ENCODE results near the gene CBLC.

The CBLC gene

DNA sequence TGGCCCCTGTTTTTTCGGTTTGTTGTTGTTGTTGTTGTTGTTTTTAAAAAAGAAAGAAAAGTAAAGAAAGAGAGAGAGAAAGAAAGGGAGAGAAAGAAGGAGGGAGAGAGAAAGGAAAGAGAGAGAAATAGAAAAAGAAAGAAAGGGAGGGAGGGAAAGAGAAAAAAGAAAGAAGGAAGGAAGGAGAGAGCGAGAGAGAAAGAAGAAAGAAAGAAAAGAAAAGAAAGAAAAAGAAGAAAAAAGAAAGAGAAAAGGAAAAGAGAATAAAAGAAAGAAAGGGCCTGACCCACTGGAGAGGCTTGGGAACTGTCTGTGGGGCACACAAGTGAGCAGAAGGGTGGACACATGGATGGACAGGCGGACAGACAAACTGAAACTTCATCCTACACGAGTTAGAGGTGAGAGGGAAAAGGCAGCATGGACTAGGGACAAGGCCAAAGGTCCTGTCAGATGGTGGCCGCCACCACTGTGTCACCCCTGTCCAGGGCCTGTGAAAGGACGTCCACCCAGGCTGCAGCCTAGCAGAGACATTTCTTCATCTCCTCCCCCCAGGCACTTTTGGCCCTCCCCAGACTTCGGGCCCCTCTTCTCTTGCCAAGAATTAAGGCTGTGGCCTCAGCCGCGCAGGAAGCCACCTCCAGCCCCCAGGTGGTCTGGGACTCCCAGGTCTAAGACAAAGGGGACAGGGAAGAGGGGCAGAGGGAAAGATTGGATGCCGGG is 22.1 kb downstream of the CBLC start:
- no peak for DNase-seq (ENCODE audit: low read depth in 2 of 2)

DNA sequence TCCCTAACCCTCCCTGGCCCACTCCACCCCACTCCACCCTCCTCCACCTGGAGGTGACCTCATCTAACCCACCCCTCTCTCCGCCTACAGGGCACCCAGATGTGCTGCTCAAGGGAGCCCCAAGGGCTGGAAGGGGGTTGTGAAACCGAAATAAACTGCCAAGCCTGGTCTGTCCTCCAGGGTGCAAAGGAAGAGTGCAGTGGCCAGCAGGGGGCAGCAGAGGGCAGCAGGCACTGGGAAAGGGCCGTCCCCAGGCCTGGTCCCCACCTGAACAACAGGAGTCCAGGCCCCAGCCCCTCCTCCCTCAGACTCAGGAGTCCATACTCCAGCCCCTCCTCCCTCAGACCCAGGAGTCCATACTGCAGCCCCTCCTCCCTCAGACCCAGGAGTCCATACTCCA is 22.8 kb downstream of the CBLC start:
- DNase-seq (ENCODE audit: low read depth in 2 of 2) = peak; percentile 61 to 65

DNA sequence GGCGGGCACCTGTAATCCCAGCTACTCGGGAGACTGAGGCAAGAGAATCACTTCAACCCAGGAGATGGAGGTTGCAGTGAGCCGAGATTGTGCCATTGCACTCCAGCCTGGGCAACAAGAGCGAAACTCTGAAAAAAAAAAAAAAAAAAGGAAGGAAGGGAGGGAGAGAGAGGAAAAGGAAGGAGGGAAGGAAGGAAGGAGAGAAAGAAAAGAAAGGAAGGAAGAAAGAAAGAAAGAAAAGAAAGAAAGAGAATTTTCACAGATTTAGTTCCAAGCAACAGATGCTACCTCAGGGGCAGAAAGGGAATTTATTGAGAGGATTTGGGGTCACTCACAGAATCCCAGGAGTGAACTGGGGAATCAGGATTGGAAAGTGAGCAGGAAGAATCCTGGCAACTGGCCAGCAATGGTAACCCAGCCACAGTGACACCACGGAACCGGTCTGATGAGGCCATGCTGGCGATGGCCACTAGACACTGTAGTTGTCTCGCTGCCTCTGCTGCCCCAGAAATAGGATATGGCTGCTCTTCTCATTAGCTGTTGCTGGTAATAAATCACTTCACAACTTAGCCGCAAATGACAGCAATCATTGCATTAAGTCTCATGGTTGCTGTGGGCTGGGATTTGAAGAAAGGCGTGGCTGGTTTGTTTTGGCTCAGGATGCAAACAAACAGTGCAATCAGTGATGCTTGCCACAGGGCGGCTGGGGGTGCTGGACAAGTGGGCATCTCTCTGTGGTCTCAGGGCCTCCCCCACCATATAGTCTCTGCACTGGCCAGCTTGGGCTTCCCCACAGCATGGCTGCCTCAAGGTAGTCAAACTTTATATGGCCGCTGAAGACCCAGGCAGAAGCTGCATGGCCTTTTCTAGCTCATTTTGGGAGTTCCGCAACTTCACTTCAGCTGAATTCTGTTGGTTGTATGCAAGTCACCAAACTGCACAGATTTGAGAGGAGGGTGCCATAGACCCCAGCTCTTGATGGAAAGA is 26.0 kb downstream of the CBLC start:
- DNase-seq (ENCODE audit: low read depth in 2 of 2) = no peak

DNA sequence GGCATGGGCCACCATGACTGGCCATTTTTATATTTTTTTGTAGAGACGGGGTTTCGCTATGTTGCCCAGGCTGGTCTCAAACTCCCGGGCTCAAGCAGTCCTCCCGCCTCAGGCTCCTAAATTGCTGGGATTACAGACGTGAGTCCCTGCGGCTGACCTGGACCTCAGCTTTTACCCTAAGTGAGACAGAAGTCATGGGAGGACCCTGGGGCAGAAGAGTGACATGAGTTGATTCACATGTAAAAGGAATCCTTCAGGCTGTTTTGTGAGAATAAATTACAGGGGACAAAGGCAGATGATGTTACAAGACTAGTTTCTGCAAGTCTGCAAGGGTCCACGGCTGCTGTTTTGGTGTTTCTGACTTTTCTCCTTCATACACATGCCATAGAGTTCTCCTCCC is 28.6 kb downstream of the CBLC start:
- DNase-seq (ENCODE audit: low read depth in 2 of 2) = no peak

- no peak for DNase-seq (ENCODE audit: low read depth in 2 of 2)
These were observed 29.5 kb downstream of the CBLC start for GRCh38 chr19:44807162-44807561.

DNA sequence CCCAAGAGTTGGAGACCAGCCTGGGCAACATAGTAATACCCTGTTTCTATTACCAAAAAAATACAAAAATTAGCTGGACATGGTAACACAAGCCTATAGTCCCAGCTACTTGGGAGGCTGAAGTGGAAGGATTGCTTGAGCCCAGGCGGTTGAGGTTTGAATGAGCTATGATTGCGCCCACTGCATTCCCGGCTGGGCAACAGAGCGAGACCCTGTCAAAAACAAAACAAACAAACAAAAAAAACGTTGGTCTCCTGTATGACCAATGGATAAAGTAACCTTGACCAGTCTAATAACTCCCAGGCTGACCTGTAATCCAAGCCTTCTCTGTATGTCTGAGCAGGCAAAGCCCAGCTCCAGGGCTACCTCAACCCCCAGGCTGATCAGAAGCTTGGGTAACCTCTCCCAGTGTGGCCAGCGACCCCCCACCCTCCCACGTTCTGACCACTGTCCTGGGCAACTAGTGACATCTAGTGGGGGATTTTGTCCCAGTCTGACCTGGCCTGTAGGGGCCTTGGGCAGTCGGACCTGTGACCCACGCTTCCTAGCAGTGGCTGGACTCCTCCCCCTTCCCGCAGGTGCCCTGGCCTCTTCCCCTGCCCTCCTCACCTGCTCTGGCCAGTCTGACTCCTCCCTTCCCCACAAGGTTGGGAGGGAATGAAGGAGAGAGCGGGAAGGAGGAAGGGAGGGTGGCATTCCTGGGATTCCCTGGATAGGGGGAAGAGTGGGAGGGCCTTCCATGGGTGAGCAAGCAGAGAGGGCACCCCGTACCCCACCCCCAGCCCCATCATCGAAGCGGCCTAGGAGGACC is 30.2 kb downstream of the CBLC start:
- DNase-seq (ENCODE audit: low read depth in 2 of 2) = no peak

- DNase-seq (ENCODE audit: low read depth in 2 of 2) = no peak
These were observed 31.0 kb downstream of the CBLC start, which contains the start of gene BCAM for GRCh38 chr19:44808463-44809371. TSS of gene BCAM (plus strand) at chr19:44809103. CDS start at chr19:44809125, 22 bp downstream.

DNA sequence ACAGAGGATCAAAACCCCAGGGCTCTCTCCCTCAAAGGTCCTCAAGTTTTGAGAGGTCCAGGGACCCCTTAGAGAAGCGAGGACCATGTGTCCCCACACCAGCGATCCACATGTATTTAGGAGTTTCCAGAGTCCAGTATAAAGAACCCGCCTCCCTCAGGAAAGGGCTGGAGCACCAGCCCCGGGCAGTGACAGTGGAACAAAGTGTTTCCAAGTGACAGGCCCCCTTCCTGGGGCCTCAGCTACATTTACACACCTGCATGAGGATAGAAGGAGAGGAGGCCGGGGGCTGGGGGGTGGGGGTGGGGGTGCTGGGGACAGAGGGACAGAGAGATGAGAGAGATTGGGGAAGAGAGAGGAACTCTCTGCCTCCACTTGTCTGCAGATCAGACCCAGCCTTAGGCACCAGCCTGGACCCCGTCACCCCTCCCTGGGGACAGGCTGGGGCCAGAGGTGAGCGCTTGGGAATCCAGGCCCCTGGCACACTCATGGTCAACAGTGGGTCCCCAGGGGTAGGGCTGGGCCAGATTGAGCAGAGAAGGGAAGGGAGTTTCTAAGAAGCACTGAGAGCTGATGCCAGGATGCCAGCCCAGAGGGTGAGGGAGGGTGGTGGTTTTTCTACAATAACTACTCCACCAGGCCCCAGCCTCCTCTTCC is 32.0 kb downstream of the CBLC start:
- DNase-seq (ENCODE audit: low read depth in 2 of 2) = no peak

- no peak for DNase-seq (ENCODE audit: low read depth in 2 of 2)
These were observed 32.8 kb downstream of the CBLC start for GRCh38 chr19:44810234-44811121.

DNA sequence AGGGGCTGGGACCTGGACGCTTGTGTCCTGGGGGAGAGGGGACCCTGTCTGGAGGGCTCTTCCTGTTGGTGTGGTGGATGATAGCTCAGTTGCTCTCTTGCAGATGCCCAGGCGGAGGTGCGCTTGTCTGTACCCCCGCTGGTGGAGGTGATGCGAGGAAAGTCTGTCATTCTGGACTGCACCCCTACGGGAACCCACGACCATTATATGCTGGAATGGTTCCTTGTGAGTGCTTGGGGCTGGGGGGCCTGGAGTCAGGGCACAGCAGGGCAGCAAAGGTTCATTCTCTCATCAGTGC is 33.4 kb downstream of the CBLC start:
- DNase-seq (ENCODE audit: low read depth in 2 of 2) = no peak

DNA sequence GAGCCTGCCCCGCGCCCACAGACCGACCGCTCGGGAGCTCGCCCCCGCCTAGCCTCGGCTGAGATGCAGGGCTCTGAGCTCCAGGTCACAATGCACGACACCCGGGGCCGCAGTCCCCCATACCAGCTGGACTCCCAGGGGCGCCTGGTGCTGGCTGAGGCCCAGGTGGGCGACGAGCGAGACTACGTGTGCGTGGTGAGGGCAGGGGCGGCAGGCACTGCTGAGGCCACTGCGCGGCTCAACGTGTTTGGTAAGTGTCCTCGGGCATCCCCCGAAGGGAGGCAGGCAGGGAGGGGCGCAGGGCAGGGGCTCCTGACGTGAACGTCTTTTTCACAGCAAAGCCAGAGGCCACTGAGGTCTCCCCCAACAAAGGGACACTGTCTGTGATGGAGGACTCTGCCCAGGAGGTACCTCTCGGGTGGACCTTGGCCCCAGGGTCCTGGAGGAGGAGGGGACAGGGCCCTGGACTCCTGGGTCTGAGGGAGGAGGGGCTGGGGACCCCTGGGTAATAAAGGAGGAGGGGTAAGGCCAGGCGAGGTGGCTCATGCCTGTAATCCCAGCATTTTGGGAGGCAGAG is 34.5 kb downstream of the CBLC start:
- no peak for DNase-seq (ENCODE audit: low read depth in 2 of 2)

- no peak for DNase-seq (ENCODE audit: low read depth in 2 of 2)
These were observed 35.6 kb downstream of the CBLC start for GRCh38 chr19:44813070-44813840.

DNA sequence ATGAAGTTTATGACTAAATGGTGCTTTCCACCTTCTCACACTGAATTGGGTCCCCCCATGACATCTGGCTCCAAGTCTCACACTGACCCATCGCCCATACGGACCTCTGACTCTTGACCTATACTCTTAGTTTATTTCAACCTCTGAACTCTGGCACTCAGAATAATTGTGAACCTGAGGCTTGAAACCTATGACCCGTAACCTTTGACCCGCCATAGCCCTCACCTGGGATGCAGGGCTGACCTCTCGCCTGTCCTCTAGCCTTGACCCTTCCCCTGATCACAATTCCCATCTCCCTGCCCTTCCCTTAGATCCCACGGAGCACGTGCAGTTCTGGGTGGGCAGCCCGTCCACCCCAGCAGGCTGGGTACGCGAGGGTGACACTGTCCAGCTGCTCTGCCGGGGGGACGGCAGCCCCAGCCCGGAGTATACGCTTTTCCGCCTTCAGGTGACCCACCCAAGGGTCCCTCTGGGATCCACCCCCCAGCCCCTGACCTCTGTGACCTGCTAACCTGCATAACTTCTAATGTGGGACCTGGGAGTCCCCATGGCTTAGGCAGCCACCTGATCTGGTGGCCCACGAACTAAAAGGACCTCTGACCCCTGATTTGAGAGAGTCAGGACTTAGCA is 36.3 kb downstream of the CBLC start:
- no peak for DNase-seq (ENCODE audit: low read depth in 2 of 2)

DNA sequence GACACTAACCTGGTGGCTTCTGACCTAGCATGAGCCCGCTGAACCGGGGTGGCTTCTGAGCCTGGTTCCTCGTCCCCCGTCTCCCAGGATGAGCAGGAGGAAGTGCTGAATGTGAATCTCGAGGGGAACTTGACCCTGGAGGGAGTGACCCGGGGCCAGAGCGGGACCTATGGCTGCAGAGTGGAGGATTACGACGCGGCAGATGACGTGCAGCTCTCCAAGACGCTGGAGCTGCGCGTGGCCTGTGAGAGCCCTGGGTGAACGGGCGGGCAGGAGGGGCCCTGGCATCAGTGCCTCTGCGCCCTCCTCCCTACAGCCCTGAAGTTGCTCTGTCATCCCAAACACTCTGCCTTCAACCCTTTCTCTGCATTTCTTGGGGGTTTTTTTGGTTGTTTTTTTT is 36.8 kb downstream of the CBLC start:
- DNase-seq (ENCODE audit: low read depth in 2 of 2) = no peak

DNA sequence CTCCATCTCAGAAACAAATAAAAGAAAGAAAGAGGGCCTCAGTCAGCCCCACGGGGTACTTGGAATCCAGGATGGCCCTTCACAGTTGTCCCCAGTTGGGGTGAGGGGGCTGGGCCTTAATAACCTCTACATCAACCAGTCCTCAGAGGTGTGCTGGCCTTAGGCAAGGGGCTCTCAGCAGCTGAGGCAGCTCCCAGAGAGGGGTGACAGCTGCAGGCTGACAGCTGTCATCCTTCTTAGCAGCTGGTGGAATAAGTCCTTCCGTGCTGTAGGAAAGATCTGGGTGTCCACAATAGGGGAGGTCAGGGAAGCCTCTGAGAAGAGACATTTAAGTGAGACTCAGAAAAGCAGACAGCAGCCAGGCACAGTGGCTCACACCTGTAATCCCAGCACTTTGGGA is 38.6 kb downstream of the CBLC start:
- no peak for DNase-seq (ENCODE audit: low read depth in 2 of 2)

DNA sequence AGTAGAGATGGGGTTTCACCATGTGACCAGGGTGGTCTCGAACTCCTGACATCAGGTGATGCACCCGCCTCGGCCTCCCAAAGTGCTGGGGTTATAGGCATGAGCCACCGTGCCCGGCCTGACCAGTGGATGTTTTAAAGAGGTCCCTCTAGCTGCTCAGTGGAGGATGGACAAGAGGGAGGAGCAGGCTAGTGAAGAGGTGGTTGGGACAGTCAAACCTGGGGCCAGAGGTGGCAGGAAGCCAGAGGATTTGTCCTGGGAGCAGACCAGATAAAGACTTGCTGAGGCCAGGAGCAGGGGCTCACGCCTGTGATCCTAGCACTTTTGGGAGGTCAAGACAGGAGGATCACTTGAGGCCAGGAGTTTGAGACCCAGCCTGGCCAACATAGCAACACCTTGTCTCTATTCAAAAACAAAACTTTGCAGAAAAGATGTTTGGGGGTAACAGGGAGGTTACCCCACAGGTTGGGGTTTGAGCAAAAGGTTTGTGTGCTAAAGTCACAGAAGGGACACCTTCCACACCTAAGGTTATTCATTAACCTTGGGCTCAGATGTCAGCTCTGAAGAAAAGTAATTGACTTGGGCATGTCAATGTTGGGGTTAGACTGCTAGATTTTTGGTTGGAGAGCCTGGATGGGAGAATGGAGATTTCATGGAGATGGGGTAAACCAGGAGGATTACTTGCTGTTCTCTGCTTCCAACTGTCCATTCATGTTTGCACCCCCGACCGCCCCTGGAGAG is 40.2 kb downstream of the CBLC start:
- no peak for DNase-seq (ENCODE audit: low read depth in 2 of 2)

DNA sequence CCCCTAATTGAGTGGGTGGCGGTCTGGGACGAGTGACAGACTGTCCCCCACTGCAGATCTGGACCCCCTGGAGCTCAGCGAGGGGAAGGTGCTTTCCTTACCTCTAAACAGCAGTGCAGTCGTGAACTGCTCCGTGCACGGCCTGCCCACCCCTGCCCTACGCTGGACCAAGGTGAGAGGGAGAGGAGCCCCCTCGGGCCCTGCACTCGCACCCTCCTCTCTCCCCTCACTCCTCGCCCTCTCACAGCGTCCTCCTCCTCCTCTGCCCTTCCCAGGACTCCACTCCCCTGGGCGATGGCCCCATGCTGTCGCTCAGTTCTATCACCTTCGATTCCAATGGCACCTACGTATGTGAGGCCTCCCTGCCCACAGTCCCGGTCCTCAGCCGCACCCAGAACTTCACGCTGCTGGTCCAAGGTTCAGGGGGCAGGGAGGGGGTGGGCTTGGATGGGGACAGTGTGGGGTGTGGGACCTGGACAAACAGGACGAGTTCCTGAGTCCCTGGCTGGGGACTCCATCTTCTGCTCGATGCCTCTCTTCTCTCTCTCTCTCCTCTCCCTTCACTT is 40.9 kb downstream of the CBLC start:
- DNase-seq (ENCODE audit: low read depth in 2 of 2) = no peak
